Lower leg skin (tissue), 3 donors: ENCODE results near the gene AMOTL1.

Experiments
- POLR2A ChIP-seq, 2 donors: fragments of 450-650 bp; IDR thresholded peaks; one replicate each; pipeline ENCODE4 v1.6.1; 2016 to 2017; ENCODE audit warnings: antibody characterized with exemption in 2 of 2, mild to moderate bottlenecking in 1 of 2, moderate library complexity in 1 of 2
- TF ChIP-seq, protein P1 (sequence below), 3 donors: fragments of 450-650 bp; IDR thresholded peaks; one replicate each; pipeline ENCODE4 v1.5.1; 2016; ENCODE audit warnings: antibody characterized with exemption in 3 of 3, mild to moderate bottlenecking in 3 of 3, moderate library complexity in 2 of 3

GRCh38 chr11:94854770-94855633 lies 86.8 kb downstream of the AMOTL1 start:
- TF ChIP-seq POLR2A (IDR thresholded peaks at IDR 0.05) = no peak
- TF ChIP-seq, protein P1, sequence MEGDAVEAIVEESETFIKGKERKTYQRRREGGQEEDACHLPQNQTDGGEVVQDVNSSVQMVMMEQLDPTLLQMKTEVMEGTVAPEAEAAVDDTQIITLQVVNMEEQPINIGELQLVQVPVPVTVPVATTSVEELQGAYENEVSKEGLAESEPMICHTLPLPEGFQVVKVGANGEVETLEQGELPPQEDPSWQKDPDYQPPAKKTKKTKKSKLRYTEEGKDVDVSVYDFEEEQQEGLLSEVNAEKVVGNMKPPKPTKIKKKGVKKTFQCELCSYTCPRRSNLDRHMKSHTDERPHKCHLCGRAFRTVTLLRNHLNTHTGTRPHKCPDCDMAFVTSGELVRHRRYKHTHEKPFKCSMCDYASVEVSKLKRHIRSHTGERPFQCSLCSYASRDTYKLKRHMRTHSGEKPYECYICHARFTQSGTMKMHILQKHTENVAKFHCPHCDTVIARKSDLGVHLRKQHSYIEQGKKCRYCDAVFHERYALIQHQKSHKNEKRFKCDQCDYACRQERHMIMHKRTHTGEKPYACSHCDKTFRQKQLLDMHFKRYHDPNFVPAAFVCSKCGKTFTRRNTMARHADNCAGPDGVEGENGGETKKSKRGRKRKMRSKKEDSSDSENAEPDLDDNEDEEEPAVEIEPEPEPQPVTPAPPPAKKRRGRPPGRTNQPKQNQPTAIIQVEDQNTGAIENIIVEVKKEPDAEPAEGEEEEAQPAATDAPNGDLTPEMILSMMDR (IDR thresholded peaks at IDR 0.05) = no peak
